ENCODE measurements around the gene UNC93B1. TPM values are rescaled to one million over a fixed set of nuclear protein-coding genes. Genes with fewer than 3 reads are reported as not detected.

Gene UNC93B1
- total RNA-seq, 1 experiment from 2014 or later, result 75.5 TPM

GRCh38 chr11:68048681-68049508 lies 45.0 kb upstream of the UNC93B1 start:
- H3K4me1 ChIP-seq (replicated peaks; ENCODE audit: insufficient read depth), result 0 out of 2 replicates have a peak, but pooled peaks cover 2% of the 10 kb centered on the region
- H3K9me2 ChIP-seq (ENCODE audit: insufficient read depth), result no peaks in the 10 kb centered on the region
- DNase-seq, result no peak
- H3K4me2 ChIP-seq, result no peak overlapping the region
- no peak overlapping the region for H2AFZ ChIP-seq
- ChIA-PET CTCF (no interaction called here), POLR2A (ENCODE audit: unreplicated experiment) (no interaction called here)
- no peak for TF ChIP-seq CTCF (conservative IDR thresholded peaks at IDR 0.05)
- H3K4me3 ChIP-seq, result no peak overlapping the region
- intact Hi-C loops (cut with micrococcal nuclease; ENCODE audit: unreplicated experiment), result no loop called here
- H4K20me1 ChIP-seq (ENCODE audit: insufficient read depth), result peaks cover 19% of the 10 kb centered on the region
- H3K27me3 ChIP-seq (ENCODE audit: insufficient read depth, low read depth), result no peaks in the 10 kb centered on the region
- no peaks in the 10 kb centered on the region for H3K36me3 ChIP-seq (ENCODE audit: low read depth)
- H3F3A ChIP-seq (ENCODE audit: insufficient read depth, low read depth), result peaks cover 46% of the 10 kb centered on the region; the same call in 1 of the 2 replicates
- BruUV-seq (replicated peaks), result no TSS peak
- no peaks in the 10 kb centered on the region for H3K9me3 ChIP-seq (ENCODE audit: insufficient read depth, low read depth)
- no peak overlapping the region for H3K27ac ChIP-seq
- no peaks in the 10 kb centered on the region for H3K79me2 ChIP-seq (ENCODE audit: low read depth)

GRCh38 chr11:68047437-68048290 lies 43.8 kb upstream of the UNC93B1 start:
- H3K9me2 ChIP-seq (ENCODE audit: insufficient read depth), result no peaks in the 10 kb centered on the region
- ChIA-PET CTCF (no interaction called here), POLR2A (ENCODE audit: unreplicated experiment) (no interaction called here)
- no TSS peak for BruUV-seq (replicated peaks)
- no peak for TF ChIP-seq CTCF (conservative IDR thresholded peaks at IDR 0.05)
- no peak for TF ChIP-seq EZH2 (IDR thresholded peaks at IDR 0.05; ENCODE audit: low read depth)
- peaks cover 14% of the 10 kb centered on the region for H3K4me1 ChIP-seq (replicated peaks; ENCODE audit: insufficient read depth)
- intact Hi-C loops (cut with micrococcal nuclease; ENCODE audit: unreplicated experiment), result no loop called here
- H3K27ac ChIP-seq, result no peak overlapping the region
- peaks cover 4% of the 10 kb centered on the region; the same call in 1 of the 2 replicates for H3K79me2 ChIP-seq (ENCODE audit: low read depth)
- DNase-seq, result no peak
- no peak overlapping the region for H3K4me3 ChIP-seq
- no peaks in the 10 kb centered on the region for H3K36me3 ChIP-seq (ENCODE audit: low read depth)
- H2AFZ ChIP-seq, result no peak overlapping the region
- H3K9me3 ChIP-seq (ENCODE audit: insufficient read depth, low read depth), result no peaks in the 10 kb centered on the region
- no peaks in the 10 kb centered on the region for H3K27me3 ChIP-seq (ENCODE audit: insufficient read depth, low read depth)
- H3K4me2 ChIP-seq, result no peak overlapping the region
- H3F3A ChIP-seq (ENCODE audit: insufficient read depth, low read depth), result peaks cover 37% of the 10 kb centered on the region; the same call in 1 of the 2 replicates
- H4K20me1 ChIP-seq (ENCODE audit: insufficient read depth), result peaks cover 14% of the 10 kb centered on the region

- no TSS peak for BruUV-seq (replicated peaks)
- H3K4me3 ChIP-seq, result no peak overlapping the region
- peaks cover 17% of the 10 kb centered on the region for H3K4me1 ChIP-seq (replicated peaks; ENCODE audit: insufficient read depth)
- no peak overlapping the region for H2AFZ ChIP-seq
- no peaks in the 10 kb centered on the region for H3K36me3 ChIP-seq (ENCODE audit: low read depth)
- no peaks in the 10 kb centered on the region for H3K27me3 ChIP-seq (ENCODE audit: insufficient read depth, low read depth)
- TF ChIP-seq EZH2 (IDR thresholded peaks at IDR 0.05; ENCODE audit: low read depth), result no peak
- TF ChIP-seq CTCF (conservative IDR thresholded peaks at IDR 0.05), result no peak
- no peak overlapping the region for H3K4me2 ChIP-seq
- H3K27ac ChIP-seq, result no peak overlapping the region
- intact Hi-C loops (cut with micrococcal nuclease; ENCODE audit: unreplicated experiment), result loop anchor here (5.0 kb wide), 2 partner anchors 77 to 102 kb away; partner anchors contain the start of gene CHKA
- peaks cover 19% of the 10 kb centered on the region; the same call in 1 of the 2 replicates for H3K79me2 ChIP-seq (ENCODE audit: low read depth)
- no peaks in the 10 kb centered on the region for H3K9me2 ChIP-seq (ENCODE audit: insufficient read depth)
- peaks cover 31% of the 10 kb centered on the region; the same call in 1 of the 2 replicates for H3F3A ChIP-seq (ENCODE audit: insufficient read depth, low read depth)
- ChIA-PET CTCF (no interaction called here), POLR2A (ENCODE audit: unreplicated experiment) (no interaction called here)
- H4K20me1 ChIP-seq (ENCODE audit: insufficient read depth), result no peaks in the 10 kb centered on the region
- DNase-seq, result no peak
- H3K9me3 ChIP-seq (ENCODE audit: insufficient read depth, low read depth), result no peaks in the 10 kb centered on the region
These were observed 41.0 kb upstream of the UNC93B1 start for GRCh38 chr11:68044898-68045351.

Measured in PC-9 (cell line).